ENCODE data around the gene AQP12A. TPM values are rescaled to one million over a fixed set of nuclear protein-coding genes. Genes with fewer than 3 reads are reported as not detected.

The AQP12A gene
- polyA plus RNA-seq, 1 experiment: not detected

DNA sequence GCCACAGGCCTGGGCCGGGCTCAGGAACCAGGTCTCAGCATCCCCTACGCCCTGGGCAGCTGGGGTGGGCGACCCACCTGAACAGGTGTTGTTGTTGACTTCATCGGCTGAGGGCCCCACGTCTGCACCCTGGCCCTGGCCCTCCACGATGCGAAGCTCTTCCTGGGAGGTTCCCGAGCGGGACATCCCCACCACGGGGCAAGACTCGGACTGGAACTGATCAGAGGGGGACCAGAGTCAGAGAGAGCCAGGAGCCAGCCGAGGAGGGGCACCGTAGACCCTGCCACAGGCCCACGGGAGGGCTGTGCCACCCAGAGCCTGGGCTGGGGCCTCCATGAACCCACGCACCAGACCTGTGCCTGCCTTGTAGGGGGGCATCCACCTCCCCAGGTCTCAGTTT lies 54.3 kb downstream of the AQP12A start:
- ChIA-PET CTCF (no interaction called here), POLR2A (no interaction called here)

DNA sequence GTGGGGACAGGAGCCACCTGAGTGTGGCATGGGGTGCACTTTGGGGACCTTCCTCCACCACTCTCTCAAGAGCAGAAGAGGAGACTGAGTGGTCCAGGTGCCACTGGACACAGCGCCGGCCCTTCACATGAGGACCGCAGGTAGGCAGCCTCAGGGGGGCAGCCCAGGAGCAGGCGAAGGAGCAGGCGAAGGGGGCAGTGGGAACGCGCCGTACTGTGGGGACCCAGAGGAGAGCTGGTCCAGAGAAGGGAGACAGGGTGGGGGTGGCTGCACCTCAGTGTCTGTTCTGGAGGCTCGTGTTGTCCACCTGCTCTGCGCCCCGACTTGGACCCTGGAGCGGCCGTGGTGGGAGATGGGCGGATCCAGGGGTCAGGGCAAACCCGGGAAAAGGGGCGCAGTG lies 55.0 kb downstream of the AQP12A start:
- POLR2A ChIA-PET: no interaction called here
- no peak overlapping the region for H3K4me3 ChIP-seq (ENCODE audit: low read depth, low read length)
- H3K36me3 ChIP-seq (ENCODE audit: control insufficient read depth, insufficient read depth, low read length): no peaks in the 10 kb centered on the region
- TF ChIP-seq CTCF (IDR thresholded peaks at IDR 0.05; ENCODE audit: insufficient read depth, low read depth, low read length): no peak
- peaks cover 1% of the 10 kb centered on the region; the same call in 1 of the 2 replicates for H3K27me3 ChIP-seq (ENCODE audit: control insufficient read depth, insufficient read depth, low read length)
- CTCF ChIA-PET: no interaction called here
- no peak for DNase-seq (ENCODE audit: low read depth)

More for the DNA sequence above, 54.3 kb downstream of the AQP12A start:
- Histone ChIP-seq H3K27me3 (ENCODE audit: control insufficient read depth, insufficient read depth, low read length) (peaks cover 3% of the 10 kb centered on the region; the same call in 1 of the 2 replicates), H3K36me3 (ENCODE audit: control insufficient read depth, insufficient read depth, low read length) (no peaks in the 10 kb centered on the region), H3K4me3 (ENCODE audit: low read depth, low read length) (no peak overlapping the region)
- DNase-seq (ENCODE audit: low read depth): no peak
- no peak for TF ChIP-seq CTCF (IDR thresholded peaks at IDR 0.05; ENCODE audit: insufficient read depth, low read depth, low read length)

DNA sequence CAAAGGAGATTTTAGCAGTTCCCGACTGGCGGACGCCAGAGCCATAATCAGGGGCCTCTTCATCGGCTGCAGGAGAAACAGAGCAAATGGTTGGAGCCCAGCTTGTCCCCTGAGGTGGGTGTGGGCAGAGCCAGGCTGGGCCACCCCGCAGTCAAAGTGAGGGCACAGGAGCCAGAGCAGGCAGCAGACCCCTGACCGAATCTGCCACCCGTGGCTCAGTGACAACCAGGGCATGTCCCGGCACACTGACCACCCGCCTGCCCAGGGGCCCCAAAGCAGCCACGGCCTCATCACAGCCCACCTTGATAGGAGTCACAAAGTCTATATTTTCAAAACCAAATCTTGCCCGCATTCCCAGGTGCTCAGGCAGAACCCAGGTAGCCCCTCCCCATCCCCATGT lies 55.6 kb downstream of the AQP12A start:
- H3K27me3 ChIP-seq (ENCODE audit: control insufficient read depth, insufficient read depth, low read length): no peaks in the 10 kb centered on the region; the same call in 1 of the 2 replicates
- ChIA-PET POLR2A (no interaction called here), CTCF (no interaction called here)

More for the DNA sequence above, 55.6 kb downstream of the AQP12A start:
- TF ChIP-seq CTCF (IDR thresholded peaks at IDR 0.05; ENCODE audit: insufficient read depth, low read depth, low read length): no peak
- no peaks in the 10 kb centered on the region for H3K36me3 ChIP-seq (ENCODE audit: control insufficient read depth, insufficient read depth, low read length)
- DNase-seq (ENCODE audit: low read depth): no peak
- H3K4me3 ChIP-seq (ENCODE audit: low read depth, low read length): no peak overlapping the region

Small RNA genes lying within 50 kb of the gene (small RNA-seq; reads per million reads assigned to genes)
- not detected for gene AC011298.3 (ENCODE audit: insufficient read length, low read depth, low replicate concordance)

Other genes with a start within 250 kb of the AQP12A start
- 4.4 and 6.8 TPM in 2 replicates for gene ANKMY1, start 133.9 kb upstream of the AQP12A start, polyA plus RNA-seq (2011; rRNA removed)
- gene DUSP28, start 131.5 kb upstream of the AQP12A start, polyA plus RNA-seq (2011; rRNA removed): 3.1 and 4.6 TPM in 2 replicates
- gene RNPEPL1, start 123.4 kb upstream of the AQP12A start, polyA plus RNA-seq (2011; rRNA removed): 7.3 and 12.7 TPM in 2 replicates
- 7.6 and 14.9 TPM in 2 replicates for gene CAPN10, start 105.1 kb upstream of the AQP12A start, polyA plus RNA-seq (2011; rRNA removed)
- 0.10 and 0.17 TPM in 2 replicates for gene GPR35, start 66.4 kb upstream of the AQP12A start, polyA plus RNA-seq (2011; rRNA removed)
- gene AQP12B, start 9.0 kb upstream of the AQP12A start, polyA plus RNA-seq (2011; rRNA removed): not detected in 2 replicates
- 0.01 TPM in 1 of 2 replicates, not detected in the other for gene KIF1A, start 128.4 kb downstream of the AQP12A start, polyA plus RNA-seq (2011; rRNA removed)
- gene AGXT, start 177.0 kb downstream of the AQP12A start, polyA plus RNA-seq (2011; rRNA removed): not detected in 2 replicates
- gene MAB21L4, start 204.3 kb downstream of the AQP12A start, polyA plus RNA-seq (2011; rRNA removed): not detected in 2 replicates
- gene CROCC2, start 214.5 kb downstream of the AQP12A start, polyA plus RNA-seq (2011; rRNA removed): not detected in 2 replicates

All from BJ (cell line).